SK-N-SH (cell line): ENCODE measurements around the gene VIPR2.
"Not testable (repeated sequence)": the region's sequence is repeated elsewhere in the genome, so short reads cannot be mapped to it uniquely, and the experiment has no call there.

Experiments
- CHD2 ChIP-seq: fragments of 150-350 bp; IDR thresholded peaks from 2 replicates; pipeline ENCODE4 v1.6.1; 2018; ENCODE audit warnings: low read length; ENCODE audit not compliant: partially characterized antibody
- POLR2AphosphoS5 ChIP-seq: IDR thresholded peaks from 2 replicates; pipeline ENCODE4 v1.6.1; 2012; ENCODE audit warnings: low read depth, low read length
- RAD21 ChIP-seq: IDR thresholded peaks from 2 replicates; pipeline ENCODE4 v1.6.1; 2012; ENCODE audit warnings: mild to moderate bottlenecking, low read length
- TF ChIP-seq, protein P1 (sequence below): IDR thresholded peaks from 2 replicates; pipeline ENCODE4 v1.4.0; 2012; ENCODE audit warnings: low read depth
- TF ChIP-seq, protein P2 (sequence below): fragments of 200-600 bp; sonication (generic); IDR thresholded peaks from 2 replicates; pipeline ENCODE4 v1.6.1; 2017; ENCODE audit warnings: antibody characterized with exemption, mild to moderate bottlenecking, moderate library complexity

DNA sequence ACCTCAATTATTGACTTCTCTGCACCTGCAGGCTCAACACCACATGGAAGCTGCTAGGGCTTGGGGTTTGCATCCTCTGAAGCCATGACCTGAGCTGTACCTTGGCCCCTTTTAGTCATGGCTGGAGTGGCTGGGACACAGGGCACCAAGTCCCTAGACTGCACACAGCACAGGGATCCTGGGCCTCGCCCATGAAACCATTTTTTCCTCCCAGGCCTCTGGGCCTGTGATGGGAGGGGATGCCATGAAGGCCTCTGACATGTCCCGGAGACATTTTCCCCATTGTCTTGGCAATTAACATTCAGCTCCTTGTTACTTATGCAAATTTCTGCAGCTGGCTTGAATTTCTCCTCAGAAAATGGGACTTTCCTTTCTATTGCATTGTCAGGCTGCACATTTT lies 160.7 kb downstream of the VIPR2 start:
- TF ChIP-seq, protein P1, sequence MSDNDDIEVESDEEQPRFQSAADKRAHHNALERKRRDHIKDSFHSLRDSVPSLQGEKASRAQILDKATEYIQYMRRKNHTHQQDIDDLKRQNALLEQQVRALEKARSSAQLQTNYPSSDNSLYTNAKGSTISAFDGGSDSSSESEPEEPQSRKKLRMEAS = not testable (repeated sequence)
- TF ChIP-seq POLR2AphosphoS5, CHD2, RAD21: not testable (repeated sequence)
- TF ChIP-seq, protein P2, sequence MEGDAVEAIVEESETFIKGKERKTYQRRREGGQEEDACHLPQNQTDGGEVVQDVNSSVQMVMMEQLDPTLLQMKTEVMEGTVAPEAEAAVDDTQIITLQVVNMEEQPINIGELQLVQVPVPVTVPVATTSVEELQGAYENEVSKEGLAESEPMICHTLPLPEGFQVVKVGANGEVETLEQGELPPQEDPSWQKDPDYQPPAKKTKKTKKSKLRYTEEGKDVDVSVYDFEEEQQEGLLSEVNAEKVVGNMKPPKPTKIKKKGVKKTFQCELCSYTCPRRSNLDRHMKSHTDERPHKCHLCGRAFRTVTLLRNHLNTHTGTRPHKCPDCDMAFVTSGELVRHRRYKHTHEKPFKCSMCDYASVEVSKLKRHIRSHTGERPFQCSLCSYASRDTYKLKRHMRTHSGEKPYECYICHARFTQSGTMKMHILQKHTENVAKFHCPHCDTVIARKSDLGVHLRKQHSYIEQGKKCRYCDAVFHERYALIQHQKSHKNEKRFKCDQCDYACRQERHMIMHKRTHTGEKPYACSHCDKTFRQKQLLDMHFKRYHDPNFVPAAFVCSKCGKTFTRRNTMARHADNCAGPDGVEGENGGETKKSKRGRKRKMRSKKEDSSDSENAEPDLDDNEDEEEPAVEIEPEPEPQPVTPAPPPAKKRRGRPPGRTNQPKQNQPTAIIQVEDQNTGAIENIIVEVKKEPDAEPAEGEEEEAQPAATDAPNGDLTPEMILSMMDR = not testable (repeated sequence)
